ENCODE results near the gene MANEAL.

MANEAL gene

GRCh38 chr1:37831109-37831508 lies 37.5 kb downstream of the MANEAL start:
- no peak for DNase-seq

- no peak for DNase-seq
Measured at GRCh38 chr1:37831809-37832208, 38.2 kb downstream of the MANEAL start.

GRCh38 chr1:37836788-37837187 lies 43.1 kb downstream of the MANEAL start:
- no peak for DNase-seq

GRCh38 chr1:37839676-37840075 lies 46.0 kb downstream of the MANEAL start:
- no peak for DNase-seq

GRCh38 chr1:37840711-37841110 lies 47.1 kb downstream of the MANEAL start:
- DNase-seq: no peak

GRCh38 chr1:37841652-37842051 lies 48.0 kb downstream of the MANEAL start:
- DNase-seq: no peak

GRCh38 chr1:37844536-37844935 lies 50.9 kb downstream of the MANEAL start:
- no peak for DNase-seq

GRCh38 chr1:37845049-37845646 lies 51.5 kb downstream of the MANEAL start:
- peak; percentile 5 for DNase-seq

GRCh38 chr1:37845786-37846185 lies 52.1 kb downstream of the MANEAL start:
- DNase-seq: no peak

GRCh38 chr1:37846647-37847339 lies 53.1 kb downstream of the MANEAL start:
- no peak for DNase-seq

- no peak for DNase-seq
Measured at GRCh38 chr1:37849480-37849879, 55.8 kb downstream of the MANEAL start.

- DNase-seq: peak; percentile 31
Measured at GRCh38 chr1:37850352-37850955, 56.8 kb downstream of the MANEAL start.
